Activated CD8-positive, alpha-beta memory T cell treated with anti-CD3 and anti-CD28 coated beads, Interleukin-2, amount 50 U/mL, for 1 hour (primary cell): ENCODE results near the gene IL12RB2.
"Not testable (repeated sequence)": the region's sequence is repeated elsewhere in the genome, so short reads cannot be mapped to it uniquely, and the experiment has no call there.

Source experiments
- DNase-seq: peaks from one replicate; pipeline ENCODE4 v3.0.0-alpha.2; 2020; ENCODE audit errors: extremely low read depth

Gene IL12RB2

GRCh38 chr1:67431156-67431765 is 123.6 kb downstream of the IL12RB2 start:
- DNase-seq: no peak

DNA sequence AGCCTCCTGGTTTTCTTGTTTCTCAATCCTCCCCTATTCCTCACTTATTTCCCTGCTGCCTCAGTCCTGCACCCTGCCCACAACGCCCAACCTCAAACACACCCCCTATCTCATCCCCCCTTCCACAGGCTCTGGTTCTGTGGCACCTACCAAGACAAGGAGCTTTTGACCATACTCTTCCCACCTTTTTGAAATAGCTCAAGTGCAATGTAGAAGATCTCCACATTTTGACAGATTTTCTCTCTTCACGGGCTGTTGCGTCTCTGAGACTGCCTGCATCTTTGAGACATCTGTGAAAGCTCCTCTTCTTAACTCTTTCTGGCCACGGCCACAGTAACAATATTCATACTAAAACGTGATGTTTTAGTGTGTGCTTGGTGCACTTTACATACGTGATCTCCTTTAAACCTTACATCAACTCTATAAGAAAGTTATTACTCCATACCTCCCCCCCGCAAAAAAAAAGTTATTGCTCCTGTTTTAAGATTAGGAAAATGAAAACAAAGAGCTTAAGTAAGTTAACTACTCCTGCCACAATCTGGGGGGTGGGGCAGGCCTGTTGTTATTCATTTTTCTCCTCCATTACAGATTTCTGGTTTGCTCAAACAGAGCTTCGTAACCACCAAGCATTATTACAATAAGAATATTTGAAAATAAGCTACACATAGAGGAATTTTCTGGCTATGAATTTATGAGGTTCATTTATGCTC is 124.4 kb downstream of the IL12RB2 start:
- no peak for DNase-seq

- no peak for DNase-seq
These were observed 125.1 kb downstream of the IL12RB2 start for GRCh38 chr1:67432745-67433144.

DNA sequence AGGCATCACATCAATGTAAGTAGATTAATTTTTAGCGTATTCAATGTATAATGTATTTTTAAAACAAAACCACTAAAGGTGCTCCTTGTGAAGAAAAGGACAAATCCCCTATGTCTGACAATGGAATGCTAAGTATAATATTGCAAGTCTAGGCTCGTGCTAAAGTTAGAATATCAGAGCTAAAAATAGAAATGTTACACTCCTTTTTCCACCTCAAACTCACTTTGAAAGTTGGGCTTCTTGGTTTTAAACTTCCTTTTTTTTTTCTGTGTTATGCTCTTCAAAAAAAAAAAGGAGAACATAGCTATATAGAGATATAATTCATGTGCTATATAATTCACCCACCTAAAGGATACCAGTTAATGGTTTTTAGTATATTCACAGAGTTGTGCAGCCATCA is 126.2 kb downstream of the IL12RB2 start:
- DNase-seq: no peak

- DNase-seq: no peak
These were observed 126.8 kb downstream of the IL12RB2 start for GRCh38 chr1:67434491-67434890.

GRCh38 chr1:67436511-67437055 is 128.9 kb downstream of the IL12RB2 start:
- DNase-seq: no peak

DNA sequence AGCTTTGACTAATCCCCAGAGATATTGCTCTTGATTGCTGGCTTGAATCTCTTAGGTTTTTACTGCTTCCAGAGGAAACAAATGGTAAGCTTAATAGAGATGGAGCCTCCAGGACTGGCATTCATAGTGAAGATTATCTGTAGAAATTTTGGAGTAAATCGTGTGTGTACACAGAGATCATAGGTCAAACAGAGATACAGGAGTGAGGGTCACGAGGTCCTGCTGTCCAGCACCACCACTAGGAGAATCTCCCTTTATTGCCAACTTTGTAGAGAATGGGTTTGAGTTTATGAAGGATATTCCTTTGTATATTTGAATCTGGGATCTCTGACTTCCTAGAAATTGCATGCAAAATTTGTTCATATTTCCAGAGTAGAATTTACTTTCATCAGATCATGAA is 130.3 kb downstream of the IL12RB2 start:
- no peak for DNase-seq

DNA sequence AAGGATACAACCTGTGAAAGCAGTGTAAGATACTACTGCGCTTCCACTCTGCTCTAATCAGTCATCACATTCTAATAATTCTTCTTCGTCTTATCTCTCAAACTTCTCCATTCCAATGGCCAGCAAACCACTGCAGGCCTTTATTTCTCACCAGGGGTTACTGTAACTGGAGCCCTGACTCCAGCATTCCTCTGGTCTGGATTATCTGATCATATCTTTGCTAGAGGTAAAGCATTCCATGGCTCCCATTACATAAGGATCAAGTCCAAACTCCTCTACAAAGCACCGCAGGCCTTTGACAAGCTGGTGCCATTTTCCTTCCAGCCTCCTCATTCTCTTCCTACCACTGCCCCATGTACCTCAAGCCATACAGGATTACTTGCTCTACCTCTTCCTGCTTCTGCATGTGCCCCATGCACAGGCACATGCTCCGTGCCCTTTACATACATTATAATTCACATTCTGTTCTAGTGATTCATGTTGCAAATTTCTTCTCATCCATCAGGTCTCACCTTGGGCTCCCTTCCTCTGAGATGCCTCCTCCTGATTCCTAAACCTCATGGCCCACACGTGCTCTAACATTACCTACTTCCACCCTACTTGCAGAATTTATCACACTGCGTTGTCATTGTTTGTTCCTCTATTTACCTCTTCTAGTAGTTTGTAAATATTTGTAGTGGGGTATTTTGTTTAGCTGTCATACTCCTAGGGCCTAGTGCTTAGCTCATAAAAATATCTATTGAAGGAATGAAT is 131.8 kb downstream of the IL12RB2 start:
- no peak for DNase-seq

DNA sequence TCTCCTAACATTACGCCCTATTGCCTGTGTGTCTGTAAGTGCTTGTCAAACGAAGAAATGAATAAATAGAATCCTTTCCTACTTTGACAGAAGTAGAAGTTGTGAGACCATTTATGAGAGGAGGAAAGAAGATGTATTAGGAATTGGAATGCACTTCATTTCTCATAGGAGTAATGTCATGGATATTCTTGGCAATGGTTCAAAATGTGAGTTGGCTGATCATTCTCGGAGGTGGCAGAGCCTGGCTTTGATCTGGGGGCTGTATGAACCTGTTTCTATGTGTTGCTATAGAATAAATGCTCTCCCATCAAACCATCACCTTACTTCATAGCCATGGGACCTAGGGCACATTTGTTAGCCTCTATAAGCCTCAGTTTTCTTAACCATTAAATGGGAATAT is 132.7 kb downstream of the IL12RB2 start:
- no peak for DNase-seq

DNA sequence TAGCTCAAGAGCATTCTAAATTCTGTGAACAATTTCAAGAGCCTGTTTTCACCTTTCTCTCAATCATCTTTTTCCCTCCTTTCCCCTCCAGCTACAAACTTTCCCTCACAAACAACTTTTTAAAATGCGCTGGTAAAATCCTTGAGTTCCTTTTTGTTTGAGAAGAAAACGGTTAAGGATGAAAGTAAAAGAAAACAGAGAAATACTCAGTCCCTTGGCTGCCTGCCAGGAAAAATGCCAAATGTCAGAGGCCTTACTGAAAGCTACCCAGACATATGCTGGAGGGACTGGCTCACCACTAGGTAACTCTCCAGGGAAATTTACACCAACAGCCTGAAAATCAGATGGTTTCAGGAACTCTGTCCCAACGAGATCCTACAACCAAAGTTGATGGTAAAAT is 133.5 kb downstream of the IL12RB2 start:
- no peak for DNase-seq

DNA sequence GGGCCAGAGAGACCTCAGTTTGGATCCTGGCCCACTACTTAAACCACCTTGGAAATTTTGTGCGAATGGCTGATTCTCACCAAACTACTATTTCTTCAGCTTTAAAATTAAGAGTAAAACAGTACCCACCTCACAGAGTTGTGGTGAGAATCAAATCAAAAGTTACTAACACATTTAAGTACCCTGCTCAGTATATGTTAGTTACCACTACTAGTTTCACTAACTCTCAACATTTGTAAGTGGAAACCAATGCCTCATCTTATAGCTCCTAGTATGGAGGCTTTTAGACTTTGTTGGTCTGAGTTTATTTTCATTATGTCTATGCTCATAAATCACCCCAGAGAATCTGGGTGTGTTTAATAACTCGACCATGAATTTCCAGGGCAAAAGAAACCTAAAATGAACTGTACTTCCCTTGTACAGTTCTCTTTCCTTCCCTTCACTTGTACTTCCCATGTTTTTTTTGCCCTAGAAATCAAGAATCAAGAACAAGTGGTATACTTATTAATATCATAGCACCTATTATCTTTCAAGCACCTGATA is 134.1 kb downstream of the IL12RB2 start:
- DNase-seq: no peak

- not testable (repeated sequence) for DNase-seq
These were observed 138.3 kb downstream of the IL12RB2 start for GRCh38 chr1:67446014-67446413.
